IPS-NIHi7 (cell line): ENCODE data around the gene CDK5R1.
"Not testable (repeated sequence)": the region's sequence is repeated elsewhere in the genome, so short reads cannot be mapped to it uniquely, and the experiment has no call there.

ENCODE experiments used
- DNase-seq: peaks from one replicate; pipeline ENCODE4 v3.0.0; 2012; ENCODE audit warnings: mixed read lengths; ENCODE audit errors: extremely low spot score

The CDK5R1 gene

GRCh38 chr17:32516450-32516849 is 29.7 kb downstream of the CDK5R1 start:
- DNase-seq = no peak

- DNase-seq = no peak
Measured at GRCh38 chr17:32516940-32517701, 30.3 kb downstream of the CDK5R1 start.

GRCh38 chr17:32517982-32518381 is 31.2 kb downstream of the CDK5R1 start:
- DNase-seq = no peak

GRCh38 chr17:32518646-32519227 is 31.9 kb downstream of the CDK5R1 start:
- no peak for DNase-seq

GRCh38 chr17:32519228-32520103 is 32.7 kb downstream of the CDK5R1 start:
- DNase-seq = peak; percentile 91

DNA sequence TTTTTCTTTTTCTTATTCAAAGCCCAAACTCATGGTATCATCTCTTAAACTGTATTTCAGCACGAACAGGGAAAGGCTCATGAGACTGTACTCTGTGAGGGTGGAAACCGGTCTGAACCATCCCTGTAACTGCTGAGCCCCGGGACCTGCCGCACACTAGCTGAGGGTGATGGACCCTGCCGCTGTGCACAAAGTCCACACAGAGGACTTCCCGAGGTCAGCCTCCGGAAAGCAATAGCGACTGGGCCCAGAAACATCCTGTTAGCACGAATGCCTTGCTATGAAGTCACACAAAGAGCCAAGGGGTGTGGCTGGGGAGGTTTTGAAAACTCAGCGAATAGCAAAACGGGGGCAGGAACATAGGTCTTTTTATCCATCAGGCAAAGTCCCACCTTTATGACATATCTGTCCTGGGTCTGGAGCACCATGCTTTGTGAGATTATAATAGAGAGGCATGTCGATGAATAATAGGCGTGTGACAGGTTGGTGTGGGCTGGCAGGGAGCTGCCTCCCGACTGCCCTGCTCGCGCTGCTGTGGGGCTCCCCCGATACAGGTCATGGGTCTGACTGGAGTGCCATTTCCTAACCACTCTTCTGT is 33.4 kb downstream of the CDK5R1 start:
- DNase-seq = no peak

GRCh38 chr17:32520737-32521404 is 34.1 kb downstream of the CDK5R1 start:
- DNase-seq = no peak

DNA sequence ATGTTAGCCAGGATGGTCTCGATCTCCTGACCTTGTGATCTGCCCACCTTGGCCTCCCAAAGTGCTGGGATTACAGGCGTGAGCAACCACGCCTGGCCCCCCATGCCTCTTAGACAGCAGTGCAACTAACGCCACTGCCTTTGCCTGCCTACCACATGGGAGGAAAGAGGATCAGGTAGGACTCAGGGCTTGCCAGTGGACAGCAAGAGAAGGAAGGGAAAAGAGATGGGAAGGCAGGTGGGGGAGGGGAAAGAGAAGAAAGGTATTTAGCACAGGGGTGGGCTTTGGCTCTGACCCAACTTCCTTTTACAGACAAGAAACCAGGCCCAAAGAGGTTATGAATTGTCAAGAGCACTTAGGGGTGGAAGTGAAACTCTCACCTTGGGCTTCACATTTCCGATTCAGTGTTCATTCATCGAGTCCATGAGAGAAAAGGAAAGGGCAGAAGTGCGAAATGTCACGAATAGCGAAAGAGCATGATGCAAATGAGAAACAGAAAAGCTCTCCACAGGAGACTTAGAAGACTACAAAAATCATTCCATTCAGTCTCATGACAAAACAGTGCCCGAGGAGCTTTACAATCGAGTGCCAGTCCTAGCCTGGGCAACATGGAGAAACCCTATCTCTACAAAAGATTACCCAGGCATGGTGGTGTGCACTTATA is 36.4 kb downstream of the CDK5R1 start:
- DNase-seq = no peak

DNA sequence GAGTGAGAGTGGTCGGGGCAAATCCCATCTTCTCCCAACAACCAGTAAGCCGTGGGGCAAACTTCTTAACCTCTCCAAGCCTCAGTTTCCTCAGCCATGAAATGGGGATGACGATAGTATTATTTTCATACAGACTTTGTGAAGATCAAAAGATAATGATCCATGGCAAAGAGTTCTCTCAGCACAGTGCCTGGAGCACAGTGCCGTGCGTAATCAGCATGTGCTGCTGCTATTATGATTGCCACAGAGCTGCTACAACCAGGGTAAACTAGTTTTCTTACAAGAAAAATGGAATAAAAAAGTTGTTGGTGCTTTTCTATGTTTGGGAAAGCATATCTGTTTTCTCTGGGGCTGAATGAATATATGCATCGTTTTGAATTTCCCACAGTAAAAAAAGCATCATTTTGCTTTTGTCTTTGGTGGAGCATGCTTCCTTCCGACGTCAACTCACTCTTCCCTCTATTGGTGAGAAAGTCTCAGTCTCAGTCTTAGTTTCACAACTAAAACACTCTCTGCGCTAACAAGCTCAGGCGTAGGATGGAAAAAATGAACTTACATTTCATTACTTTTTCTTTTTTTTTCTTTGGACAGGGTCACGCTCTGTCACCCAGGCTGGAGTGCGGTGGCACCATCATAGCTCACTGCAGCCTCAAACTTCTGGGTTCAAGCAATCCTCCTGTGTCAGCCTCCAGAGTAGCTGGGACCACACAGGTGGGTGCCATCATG is 37.2 kb downstream of the CDK5R1 start:
- no peak for DNase-seq

GRCh38 chr17:32524553-32524880 is 37.7 kb downstream of the CDK5R1 start:
- not testable (repeated sequence) for DNase-seq

- DNase-seq = no peak
Measured at GRCh38 chr17:32525122-32525521, 38.3 kb downstream of the CDK5R1 start.

DNA sequence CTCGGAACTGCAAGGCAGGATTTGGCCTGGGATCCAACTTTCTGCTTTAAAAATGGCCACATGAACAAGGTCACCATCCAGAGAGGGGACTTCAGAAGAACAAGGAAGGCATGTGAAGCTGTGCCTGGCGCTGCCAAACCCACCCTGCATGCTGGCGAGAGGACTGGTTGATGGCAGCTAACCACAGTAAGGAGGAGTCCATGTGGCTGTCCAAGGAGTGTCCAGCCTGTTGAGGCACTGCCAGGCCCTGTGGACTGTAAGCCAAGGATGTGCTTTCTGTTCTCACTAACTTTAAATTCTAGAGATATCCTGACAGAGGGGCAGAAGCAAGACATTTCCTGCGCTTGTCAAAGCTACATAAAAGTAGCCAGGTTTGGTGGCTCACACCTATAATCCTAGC is 40.4 kb downstream of the CDK5R1 start:
- DNase-seq = no peak

DNA sequence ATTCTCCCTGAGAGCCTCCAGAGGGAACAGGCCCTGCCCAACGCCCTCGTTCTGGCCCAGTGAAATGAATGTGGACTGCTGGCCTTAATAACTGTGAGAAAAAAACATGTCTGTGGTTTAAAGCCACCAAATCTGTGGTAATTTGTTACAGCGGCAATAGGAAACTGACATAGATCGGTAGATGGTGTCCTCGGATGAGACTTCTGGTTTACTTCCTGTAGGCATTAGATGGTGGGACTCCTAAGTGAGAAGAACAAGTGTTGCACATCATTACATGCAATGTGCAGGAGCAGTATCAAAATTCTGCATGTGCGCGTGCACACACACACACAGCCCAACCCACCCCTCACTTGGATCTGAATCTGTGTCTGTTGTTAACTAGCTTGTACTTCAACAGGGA is 42.0 kb downstream of the CDK5R1 start:
- no peak for DNase-seq

GRCh38 chr17:32529604-32530003 is 42.8 kb downstream of the CDK5R1 start:
- DNase-seq = no peak

GRCh38 chr17:32533296-32533695 is 46.5 kb downstream of the CDK5R1 start:
- no peak for DNase-seq

- no peak for DNase-seq
Measured at GRCh38 chr17:32536736-32537643, 50.2 kb downstream of the CDK5R1 start.
